ENCODE measurements around the gene EPHB2.

GRCh38 chr1:22862752-22863151 lies 152.1 kb downstream of the EPHB2 start:
- no peak for TF ChIP-seq CTCF (IDR thresholded peaks at IDR 0.05)
- no peak for TF ChIP-seq ZFX (IDR thresholded peaks at IDR 0.05; ENCODE audit: borderline replicate concordance)

All from 22Rv1 (cell line).